GM19463 (cell line): Measurements from ENCODE around the gene DCDC1.
A peak's percentile ranks its signal among the peaks of the same experiment; 100 is the strongest.

Experiments used
- ATAC-seq: cut with Tn5 transposase; IDR thresholded peaks from one replicate; pipeline ENCODE4 v1.9.1; 2021; ENCODE audit warnings: mild to moderate bottlenecking, moderate library complexity; ENCODE audit not compliant: unreplicated experiment

The DCDC1 gene

DNA sequence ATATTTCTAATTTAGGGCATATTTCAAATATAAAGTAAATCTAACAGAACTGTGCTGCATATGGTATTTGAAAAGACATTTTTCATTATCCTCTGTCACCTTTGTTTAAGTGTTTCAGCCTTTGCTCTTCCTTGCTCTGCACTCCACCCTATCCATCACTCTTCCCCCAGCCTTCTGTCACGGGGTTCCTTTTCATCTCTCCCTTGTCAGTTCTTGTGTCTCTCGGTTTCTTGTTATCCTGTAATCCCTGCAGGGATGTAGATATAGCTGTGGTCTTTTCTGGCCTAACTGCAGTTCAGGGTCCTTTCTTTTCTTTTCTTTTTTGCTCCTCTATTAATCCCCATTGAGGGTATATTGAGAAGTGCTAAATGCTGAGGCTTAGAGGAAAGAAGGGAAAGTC is 261.9 kb downstream of the DCDC1 start:
- ATAC-seq = no peak

DNA sequence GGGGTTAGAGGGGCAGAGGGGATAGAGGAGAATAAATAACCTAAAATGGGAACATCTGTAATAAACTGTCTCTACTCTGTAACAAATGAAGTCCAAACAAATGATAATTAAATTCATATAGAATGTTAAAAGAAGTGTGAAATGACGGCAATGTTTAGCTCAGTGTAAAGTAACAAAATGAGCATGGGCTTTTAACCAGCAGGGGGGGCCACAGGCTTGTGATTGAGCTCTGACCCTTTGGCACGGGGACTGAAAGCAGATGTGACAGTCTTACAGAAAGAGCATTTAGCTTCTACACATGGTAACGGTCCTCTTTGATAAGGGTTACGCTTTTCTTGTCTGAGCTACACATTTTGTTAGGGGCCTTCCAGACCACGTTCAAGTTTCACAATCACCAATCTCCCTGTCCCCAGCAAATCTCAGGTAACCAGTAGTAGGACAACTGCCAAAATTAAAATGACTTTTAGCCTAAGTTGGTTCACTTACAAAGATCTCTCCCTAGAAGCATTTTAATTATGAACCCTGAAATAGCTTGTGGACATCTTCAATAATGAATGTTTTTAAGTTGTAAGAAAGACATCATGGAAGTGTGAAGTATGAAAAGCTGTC is 262.5 kb downstream of the DCDC1 start:
- ATAC-seq = peak; percentile 83

DNA sequence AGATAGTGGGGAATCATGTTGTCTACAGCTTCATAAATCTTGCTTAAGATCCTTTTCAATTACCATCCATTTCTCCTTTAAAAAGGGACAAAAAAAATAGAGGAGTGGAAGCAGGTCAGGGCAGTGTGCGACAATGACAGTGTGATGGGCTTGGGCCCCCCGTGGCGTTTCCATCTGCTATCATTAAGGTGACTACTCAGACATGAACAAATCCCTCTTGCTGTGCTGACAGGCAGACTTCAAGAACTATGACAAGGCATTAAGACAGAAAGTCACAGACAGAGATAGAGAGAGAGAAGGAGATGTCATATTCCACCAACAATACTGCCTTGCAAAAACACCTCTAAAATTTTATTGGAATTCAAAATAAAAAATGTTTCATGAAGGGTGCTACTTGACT is 263.2 kb downstream of the DCDC1 start:
- no peak for ATAC-seq

DNA sequence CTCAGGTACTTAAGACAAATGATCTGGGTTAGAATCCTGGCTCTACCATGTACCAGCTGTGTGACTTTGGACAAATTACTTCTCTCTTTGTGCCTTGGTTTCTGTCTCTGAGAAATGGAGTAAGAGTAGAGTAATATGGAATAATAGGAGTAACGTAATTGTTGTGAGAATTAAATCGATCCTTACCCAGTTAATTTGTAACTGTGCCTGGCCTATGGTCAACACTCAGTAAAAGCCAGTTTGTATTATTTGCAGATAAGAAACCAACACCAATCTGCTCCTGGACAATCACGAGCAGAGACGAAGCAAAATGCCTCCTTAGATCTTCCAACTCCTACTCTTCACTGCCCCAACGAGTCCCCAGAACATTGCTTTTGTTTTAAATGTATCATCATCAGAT is 266.7 kb downstream of the DCDC1 start:
- no peak for ATAC-seq

DNA sequence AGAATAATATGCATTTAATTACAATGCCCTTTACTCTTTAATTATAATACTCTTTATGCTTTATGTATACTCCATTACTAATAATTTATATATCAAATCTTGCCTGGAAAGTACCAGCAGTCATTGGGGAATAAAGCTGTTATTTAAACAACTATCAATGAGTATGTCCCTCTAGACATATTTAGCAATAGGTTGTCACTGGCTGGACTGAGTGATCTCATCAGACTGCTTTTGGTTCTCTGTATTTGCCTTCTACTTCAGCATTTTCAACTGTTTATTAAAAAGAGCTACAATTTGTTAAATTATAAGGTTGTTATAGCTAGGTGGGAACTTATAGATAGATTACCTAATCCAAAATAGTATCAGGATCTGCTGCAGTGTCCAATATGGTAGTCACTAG is 267.2 kb downstream of the DCDC1 start:
- ATAC-seq = no peak

DNA sequence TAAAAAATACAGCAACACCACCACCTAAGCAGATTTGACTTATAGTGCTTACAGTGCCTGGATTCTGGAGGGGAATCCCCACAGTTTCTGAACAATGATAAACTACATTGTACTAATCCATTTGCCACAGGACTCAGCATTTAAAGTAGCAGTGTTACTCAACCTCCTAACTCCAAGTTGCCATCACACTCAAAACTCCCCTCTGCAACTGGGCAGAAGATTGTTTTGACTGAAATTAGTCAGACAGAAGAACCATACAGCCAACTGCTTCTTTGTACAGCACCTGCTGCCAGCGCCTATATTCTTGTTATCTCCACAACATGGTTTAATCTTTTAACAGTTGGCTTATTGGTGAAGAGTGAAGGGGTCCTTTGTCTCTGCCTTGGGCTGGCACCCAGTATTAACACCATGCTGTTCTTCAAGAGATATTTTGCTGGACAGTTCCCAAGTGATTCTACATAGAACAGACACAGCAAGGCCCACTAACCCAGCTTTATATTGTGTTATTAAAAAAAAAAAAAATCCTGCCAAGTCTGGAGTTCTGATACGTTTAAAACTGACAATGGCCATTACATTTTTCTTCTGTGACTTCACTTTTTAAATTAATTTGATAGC is 273.2 kb downstream of the DCDC1 start:
- no peak for ATAC-seq

DNA sequence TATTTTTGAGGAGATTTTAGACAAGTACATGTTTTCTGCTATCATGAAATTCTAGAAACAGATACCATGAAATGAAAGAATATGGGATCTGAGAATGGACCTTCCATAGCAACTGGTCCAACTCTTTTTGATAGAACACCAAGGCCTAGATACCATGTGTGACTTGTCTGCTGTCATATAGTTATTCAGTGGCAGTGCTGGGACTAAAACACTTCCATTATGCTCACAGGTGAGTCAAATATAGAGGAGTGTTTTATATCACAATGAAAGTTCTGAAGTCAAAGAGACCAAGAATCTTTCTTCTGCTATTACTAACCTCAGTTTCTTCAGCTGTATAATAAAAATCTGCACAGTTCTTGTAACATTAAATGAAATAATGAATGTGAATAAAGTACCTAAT is 276.9 kb downstream of the DCDC1 start:
- ATAC-seq = no peak

DNA sequence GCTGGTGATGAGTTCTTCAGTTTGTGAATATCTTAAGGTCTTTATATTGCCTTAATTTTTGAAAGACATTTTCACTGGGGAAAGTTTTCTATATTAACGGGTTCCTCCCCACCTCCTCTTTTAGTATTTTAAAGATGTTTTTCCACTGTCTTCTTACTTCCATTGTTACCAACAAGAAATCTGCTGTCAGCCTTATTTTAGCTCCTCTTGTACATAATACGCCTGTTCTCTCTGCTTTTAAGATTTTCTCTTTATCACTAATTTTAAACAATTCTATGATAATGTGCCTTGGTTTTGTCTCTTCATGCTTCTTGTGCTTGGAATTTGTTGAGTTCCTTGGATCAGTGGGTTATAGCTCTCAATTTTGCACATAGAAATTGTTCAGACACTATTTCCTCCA is 280.4 kb downstream of the DCDC1 start:
- no peak for ATAC-seq

DNA sequence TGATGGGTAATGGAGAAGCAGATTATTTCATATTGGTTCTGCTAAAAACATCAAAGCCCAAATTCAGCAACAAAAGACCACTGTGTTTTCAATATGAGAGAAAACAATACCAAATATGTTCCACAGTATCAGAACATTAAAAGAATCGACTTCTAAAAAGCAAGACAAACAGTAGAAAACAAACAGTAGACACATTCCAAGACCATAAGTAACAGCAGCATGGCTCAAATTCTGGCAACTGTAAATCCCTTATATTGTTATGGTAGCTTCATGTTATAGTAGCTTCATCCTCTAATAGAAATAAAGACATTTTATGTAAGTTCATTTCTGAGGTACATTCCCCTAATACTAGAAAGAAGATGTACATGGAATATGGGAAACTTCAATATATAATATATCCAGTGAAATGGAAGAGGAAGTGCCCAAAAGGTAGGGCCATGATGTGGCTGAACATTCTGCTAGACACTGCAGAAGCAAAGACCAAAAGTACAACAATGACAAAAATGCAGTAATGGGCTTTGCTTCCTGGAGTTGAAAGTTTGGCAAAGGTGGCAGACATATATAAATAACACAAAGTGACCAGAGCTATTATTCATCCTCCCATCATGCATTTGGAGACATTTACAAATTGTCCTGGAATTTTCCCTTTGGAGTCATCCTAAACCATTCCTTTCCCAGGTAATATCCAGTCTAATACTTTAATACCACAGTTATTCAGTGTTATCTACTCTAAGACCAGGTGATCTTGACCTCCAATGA is 299.9 kb downstream of the DCDC1 start:
- no peak for ATAC-seq

DNA sequence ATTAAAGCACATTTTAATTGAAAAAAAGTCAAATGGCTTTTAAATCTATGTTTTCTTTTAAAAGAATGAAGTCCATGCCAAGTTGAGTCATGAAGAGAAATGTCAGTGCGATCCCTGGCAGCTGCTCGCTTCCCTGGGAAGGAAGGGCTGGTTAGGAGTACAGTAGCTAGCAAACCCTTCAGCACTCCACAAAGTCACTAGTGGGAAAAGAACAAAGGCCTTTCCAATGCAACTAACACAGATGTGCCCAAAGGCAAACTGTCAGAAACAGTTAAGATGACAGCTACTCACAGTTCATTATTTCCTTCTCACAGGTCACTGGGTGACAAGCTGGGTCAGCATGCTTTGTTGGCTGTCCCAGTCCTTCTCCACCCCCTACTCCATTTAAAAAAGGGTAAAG is 308.7 kb downstream of the DCDC1 start:
- ATAC-seq = no peak

DNA sequence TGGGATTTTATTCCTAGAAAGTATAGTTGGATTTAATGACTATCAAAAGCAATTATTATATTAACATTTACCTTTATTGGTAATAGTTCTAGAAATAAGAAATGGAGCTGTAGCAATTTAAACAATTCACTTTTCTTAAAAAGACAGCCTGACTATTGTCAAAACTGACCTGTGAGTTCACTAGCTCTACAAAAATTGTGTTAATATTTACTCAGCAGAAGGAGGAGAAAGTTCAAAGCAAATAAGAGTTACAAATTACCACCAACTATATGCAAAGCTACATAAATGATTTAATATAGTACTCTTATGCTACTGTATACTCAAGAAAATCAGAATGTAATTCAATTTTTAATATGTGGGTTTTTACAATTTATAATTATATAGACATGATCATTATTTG is 310.0 kb downstream of the DCDC1 start:
- ATAC-seq = no peak

DNA sequence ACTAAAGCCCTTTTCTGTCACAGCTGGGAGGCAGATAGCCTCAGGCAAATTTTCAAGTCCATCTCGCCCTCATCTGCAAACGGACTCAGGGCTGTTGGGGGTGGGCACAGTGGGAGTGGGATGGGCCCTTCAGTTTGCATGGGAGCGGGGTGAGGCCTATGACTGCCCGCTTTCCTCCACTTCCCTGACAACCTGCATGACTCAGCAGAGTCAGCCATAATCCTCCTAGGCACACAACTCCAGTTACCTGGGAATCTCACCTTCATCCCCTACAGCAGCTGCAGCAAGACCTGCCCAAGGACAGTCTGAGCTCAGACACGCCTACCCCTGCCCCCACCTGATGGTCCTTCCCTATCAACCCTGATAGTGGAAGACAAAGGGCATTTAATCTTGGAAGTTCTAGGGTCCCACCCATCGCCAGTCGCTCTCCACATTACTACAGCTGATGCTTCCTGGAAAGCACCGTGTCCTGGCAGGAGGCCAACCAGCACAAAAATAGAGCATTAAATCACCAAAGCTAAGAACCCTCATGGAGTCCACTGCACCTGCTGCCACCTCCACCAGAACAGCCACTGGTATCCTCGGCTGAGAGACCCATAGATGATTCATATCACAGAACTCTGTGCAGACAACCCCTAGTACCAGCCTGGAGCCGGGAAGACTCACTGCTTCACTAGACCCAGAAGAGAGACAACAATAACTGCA is 319.3 kb downstream of the DCDC1 start:
- ATAC-seq = no peak

DNA sequence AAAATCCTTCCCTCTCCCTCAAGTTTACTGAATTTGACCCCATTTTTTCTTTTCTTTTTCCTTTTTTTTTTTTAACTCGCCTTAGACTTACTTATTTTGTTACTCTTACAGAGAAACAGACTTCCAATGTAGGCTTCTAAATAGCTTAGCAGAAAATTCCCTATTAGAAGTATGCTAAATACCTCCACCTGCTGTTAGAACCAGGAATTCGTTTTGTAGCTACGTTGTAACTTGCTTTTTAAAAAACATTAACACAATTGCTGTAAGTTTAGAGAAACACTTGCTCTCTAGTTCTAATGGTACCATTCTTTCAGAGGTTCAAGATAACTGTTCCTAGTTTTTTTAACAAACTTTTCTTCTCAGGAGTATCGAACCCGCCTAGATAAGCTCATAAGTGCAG is 324.2 kb downstream of the DCDC1 start:
- ATAC-seq = no peak

DNA sequence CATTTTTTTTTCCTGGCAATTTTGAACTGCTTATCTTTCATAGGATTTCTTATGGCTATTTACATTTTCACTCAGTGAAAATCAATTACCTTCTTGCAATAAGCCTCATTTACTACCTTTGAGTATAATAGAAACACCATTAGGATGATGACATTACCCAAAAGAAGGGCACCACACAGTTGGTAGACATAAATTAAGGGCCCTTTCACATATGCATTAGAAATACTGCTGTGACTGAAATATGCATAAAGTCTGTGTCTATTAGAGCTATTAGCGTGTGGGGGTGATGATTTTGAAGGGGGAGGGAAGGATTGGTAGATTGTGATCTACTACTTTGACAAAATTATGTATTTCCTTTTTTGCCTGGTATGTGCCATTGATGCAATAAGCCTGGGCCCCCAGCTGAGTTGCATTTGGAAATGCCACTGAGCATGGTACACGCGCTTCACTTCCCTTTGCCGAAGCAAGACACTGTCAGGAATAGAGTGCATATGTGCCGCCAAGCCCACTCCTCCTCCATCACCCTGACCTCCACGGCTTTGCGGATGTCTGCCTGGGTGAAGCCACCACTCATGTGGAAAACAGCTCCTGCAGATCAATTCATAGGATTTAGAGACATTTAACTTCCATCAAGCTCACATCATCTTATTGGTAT is 339.3 kb downstream of the DCDC1 start:
- ATAC-seq = no peak

DNA sequence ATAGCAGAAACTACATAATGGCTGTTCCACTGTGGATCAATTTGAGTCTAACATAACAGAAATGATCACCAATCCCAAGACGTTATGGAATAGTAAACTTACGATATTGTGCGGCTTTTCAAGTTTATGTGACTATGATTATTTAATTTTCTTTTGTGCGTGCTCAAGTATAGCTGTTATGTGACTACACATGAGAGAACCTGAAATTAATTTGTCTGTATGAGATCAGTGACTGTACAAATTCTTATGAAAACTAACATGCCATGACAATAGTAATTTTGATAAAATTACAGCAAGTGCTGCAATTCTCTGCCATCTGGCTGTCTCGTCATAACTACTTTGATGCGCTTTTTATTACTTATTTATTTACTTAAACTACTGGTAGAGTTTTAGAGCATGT is 343.2 kb downstream of the DCDC1 start:
- no peak for ATAC-seq

DNA sequence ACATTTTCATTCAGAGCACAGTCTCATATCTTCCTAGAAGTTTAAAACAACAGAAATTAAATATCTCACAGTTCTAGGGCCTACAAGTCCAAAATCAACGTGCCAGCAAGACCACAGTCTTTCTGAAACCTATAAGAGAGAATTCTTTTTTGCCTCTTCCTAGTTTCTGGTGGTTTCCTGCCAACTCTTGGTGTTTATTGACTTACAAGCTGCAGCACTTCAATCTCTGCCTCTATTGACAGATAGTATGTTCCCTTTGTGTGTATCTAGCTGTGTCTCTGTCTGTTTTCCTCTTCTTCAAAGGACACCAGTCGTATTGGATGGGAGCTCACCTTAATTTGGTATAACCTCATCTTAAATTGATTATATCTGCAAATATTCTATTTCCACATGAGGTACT is 347.5 kb downstream of the DCDC1 start:
- no peak for ATAC-seq

DNA sequence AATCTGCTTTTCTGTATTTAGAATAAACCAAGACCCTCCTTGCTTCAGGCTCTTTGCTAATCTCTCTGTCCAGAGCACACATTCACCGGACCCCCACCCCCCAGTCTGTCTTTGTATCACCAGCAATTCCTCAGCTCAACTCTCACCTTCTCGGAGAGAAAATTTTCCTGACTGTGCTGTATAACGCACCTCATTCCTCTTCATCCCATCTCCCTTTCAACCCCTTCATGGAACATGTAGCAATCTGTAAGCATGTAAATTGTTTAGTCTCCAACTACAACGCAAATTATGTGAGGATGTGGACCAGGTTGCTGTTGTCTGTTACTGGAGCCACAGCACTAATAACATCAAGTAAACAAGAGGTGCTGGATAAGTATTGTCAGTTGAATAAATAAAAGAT is 349.8 kb downstream of the DCDC1 start:
- ATAC-seq = no peak

DNA sequence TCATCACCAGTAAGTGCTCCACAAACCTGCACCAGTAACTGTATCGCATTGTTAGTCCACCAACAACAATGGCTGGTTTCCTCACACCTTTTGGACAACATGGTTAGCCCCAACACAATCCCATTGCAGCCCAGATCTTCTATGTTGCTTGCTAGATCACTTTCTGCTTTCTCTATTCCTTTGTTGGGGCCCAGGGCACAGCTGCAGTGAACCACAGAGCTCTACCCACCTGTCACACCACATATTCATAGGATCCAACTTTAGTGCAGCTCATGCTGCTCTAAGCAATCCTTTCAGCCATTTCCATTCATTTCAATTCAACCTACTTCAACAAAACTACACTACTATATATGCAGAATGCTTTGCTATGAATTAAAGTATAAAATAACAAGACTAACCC is 364.3 kb downstream of the DCDC1 start:
- ATAC-seq = no peak

DNA sequence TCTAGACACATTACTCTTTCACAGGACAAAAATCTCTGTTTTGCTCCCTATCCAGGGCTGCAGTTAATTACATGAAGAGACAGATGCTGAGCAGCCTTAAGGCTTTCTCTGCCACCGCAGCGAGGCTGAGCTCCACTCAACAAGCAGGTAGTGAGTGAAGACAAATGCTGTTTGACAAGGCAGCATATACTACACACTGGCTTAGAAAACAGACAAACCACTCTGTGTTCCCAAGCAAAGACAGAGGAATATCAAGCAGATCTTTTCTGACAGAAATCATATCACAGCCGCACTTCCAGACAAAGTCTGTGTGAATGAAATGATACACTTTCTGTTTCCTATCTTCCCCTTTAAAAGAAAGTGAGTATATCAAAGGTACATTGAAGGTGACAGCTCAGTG is 368.1 kb downstream of the DCDC1 start:
- no peak for ATAC-seq

DNA sequence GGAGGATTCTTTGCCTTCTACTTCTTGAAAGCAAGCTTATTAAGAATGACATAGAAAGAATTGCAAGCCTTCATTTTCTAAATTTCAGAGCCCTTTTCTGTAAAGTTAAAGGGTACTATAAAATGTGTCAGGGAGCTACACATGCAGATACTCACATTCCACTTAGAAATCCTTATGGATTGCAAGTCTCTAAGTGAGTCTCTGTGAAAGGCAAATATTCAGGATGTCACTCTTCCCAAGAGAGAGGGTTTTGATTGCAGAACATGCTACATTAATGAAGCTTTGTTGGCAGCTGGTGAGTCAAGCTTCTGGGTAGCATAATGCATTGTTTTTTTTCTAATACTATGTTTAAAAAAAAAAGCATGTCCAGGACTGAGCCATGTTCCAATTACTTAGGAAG is 369.2 kb downstream of the DCDC1 start:
- no peak for ATAC-seq

DNA sequence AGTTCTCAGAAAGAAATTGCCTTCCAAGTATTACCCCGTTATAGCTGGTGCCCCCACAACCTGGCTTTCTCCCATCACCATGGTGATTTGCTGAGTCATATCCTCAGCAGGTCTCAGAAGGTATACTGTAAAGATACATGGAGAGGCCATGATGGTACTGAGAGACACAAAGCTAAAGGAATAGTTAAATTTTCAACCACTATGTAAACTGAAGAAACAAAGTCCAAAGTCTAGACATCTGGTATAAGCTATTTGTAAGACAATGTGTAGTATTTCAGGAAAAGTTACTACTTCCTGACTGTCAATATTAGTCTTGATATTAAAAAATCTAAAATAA is 377.1 kb downstream of the DCDC1 start:
- ATAC-seq = peak; percentile 62
